H9 (cell line): ENCODE measurements around the gene RNF224. TPM values are rescaled to one million over a fixed set of nuclear protein-coding genes. Genes with fewer than 3 reads are reported as not detected.

ENCODE experiments used
- DNase-seq: peaks from one replicate; pipeline ENCODE4 v3.0.0-alpha.2; 2017
- H2AFZ ChIP-seq: one replicate; pipeline ENCODE4 v1.6.1; 2013; ENCODE audit warnings: mild to moderate bottlenecking, low read length, control low read depth, moderate library complexity
- H2AK5ac ChIP-seq: 2 replicates; pipeline ENCODE4 v1.6.1; 2013; ENCODE audit warnings: low read length, control low read depth, mixed read lengths; ENCODE audit not compliant: insufficient read length
- H2BK120ac ChIP-seq: one replicate; pipeline ENCODE4 v1.6.1; 2013; ENCODE audit warnings: low read depth, mild to moderate bottlenecking, low read length, control low read depth, inconsistent platforms; ENCODE audit not compliant: poor library complexity, severe bottlenecking
- H2BK12ac ChIP-seq: 2 replicates; pipeline ENCODE4 v1.6.1; 2013; ENCODE audit warnings: low read length, control low read depth, mixed read lengths, low read depth; ENCODE audit not compliant: insufficient read length
- H2BK15ac ChIP-seq: 2 replicates; pipeline ENCODE4 v1.6.1; 2013; ENCODE audit warnings: low read depth, low read length, control low read depth
- H2BK20ac ChIP-seq: one replicate; pipeline ENCODE4 v1.6.1; 2013; ENCODE audit warnings: low read depth, mild to moderate bottlenecking, low read length, control low read depth, inconsistent platforms; ENCODE audit not compliant: poor library complexity, severe bottlenecking
- H2BK5ac ChIP-seq: 2 replicates; pipeline ENCODE4 v1.6.1; 2013; ENCODE audit warnings: low read length, control low read depth, mixed read lengths; ENCODE audit not compliant: insufficient read length
- H3K14ac ChIP-seq: 2 replicates; pipeline ENCODE4 v1.6.1; 2013; ENCODE audit warnings: low read length, control low read depth; ENCODE audit not compliant: insufficient read depth
- H3K18ac ChIP-seq: 2 replicates; pipeline ENCODE4 v1.6.1; 2013; ENCODE audit warnings: low read depth, mild to moderate bottlenecking, mixed read lengths, low read length, control low read depth; ENCODE audit not compliant: insufficient read length
- H3K23ac ChIP-seq: 2 replicates; pipeline ENCODE4 v1.6.1; 2013; ENCODE audit warnings: low read length, control low read depth, mixed read lengths, low read depth; ENCODE audit not compliant: insufficient read length
- H3K23me2 ChIP-seq: 2 replicates; pipeline ENCODE4 v1.6.1; 2013; ENCODE audit warnings: low read depth, mild to moderate bottlenecking, mixed read lengths, low read length, control low read depth; ENCODE audit not compliant: insufficient read length, poor library complexity, severe bottlenecking
- H3K27ac ChIP-seq: 2 replicates; pipeline ENCODE4 v1.5.1; 2013; ENCODE audit warnings: low read length, control low read depth, mixed read lengths, low read depth; ENCODE audit not compliant: insufficient read length
- H3K27me3 ChIP-seq: 2 replicates; pipeline ENCODE4 v1.6.1; 2013; ENCODE audit warnings: low read length, control low read depth, inconsistent platforms; ENCODE audit not compliant: insufficient read depth
- H3K4ac ChIP-seq: 2 replicates; pipeline ENCODE4 v1.6.1; 2013; ENCODE audit warnings: low read depth, mild to moderate bottlenecking, control low read depth, inconsistent platforms, low read length, moderate library complexity
- H3K4me1 ChIP-seq: 2 replicates; pipeline ENCODE4 v1.6.1; 2013; ENCODE audit warnings: low read length, control low read depth, inconsistent platforms; ENCODE audit not compliant: insufficient read depth
- H3K4me2 ChIP-seq: 2 replicates; pipeline ENCODE4 v1.6.1; 2013; ENCODE audit warnings: low read length, control low read depth, mixed read lengths; ENCODE audit not compliant: insufficient read length, insufficient read depth
- H3K56ac ChIP-seq: 2 replicates; pipeline ENCODE4 v1.6.1; 2013; ENCODE audit warnings: low read depth, mild to moderate bottlenecking, mixed read lengths, low read length, control low read depth; ENCODE audit not compliant: insufficient read length
- H3K79me1 ChIP-seq: 2 replicates; pipeline ENCODE4 v1.6.1; 2013; ENCODE audit warnings: low read depth, mild to moderate bottlenecking, moderate library complexity, low read length, control low read depth, inconsistent platforms; ENCODE audit not compliant: insufficient read depth, poor library complexity, severe bottlenecking
- H3K79me2 ChIP-seq: 2 replicates; pipeline ENCODE4 v1.6.1; 2013; ENCODE audit warnings: low read length, control low read depth, inconsistent platforms; ENCODE audit not compliant: insufficient read depth
- H3K9ac ChIP-seq: 2 replicates; pipeline ENCODE4 v1.6.1; 2013; ENCODE audit warnings: low read length, control low read depth, mixed read lengths; ENCODE audit not compliant: insufficient read length; ENCODE audit errors: extremely low read depth
- H3K9me3 ChIP-seq: one replicate; pipeline ENCODE4 v1.6.1; 2013; ENCODE audit warnings: low read depth, low read length, inconsistent platforms; ENCODE audit not compliant: control insufficient read depth
- H3T11ph ChIP-seq: one replicate; pipeline ENCODE4 v1.6.1; 2013; ENCODE audit warnings: mild to moderate bottlenecking, low read length, control low read depth, inconsistent platforms
- H4K20me1 ChIP-seq: one replicate; pipeline ENCODE4 v1.6.1; 2013; ENCODE audit not compliant: control insufficient read depth, insufficient read length, insufficient read depth
- H4K5ac ChIP-seq: 2 replicates; pipeline ENCODE4 v1.6.1; 2013; ENCODE audit warnings: low read depth, mild to moderate bottlenecking, mixed read lengths, low read length, control low read depth; ENCODE audit not compliant: insufficient read length
- H4K8ac ChIP-seq: replicated peaks from 2 replicates; pipeline ENCODE4 v1.6.1; 2013; ENCODE audit warnings: low read length, control low read depth, mixed read lengths, low read depth; ENCODE audit not compliant: insufficient read length
- H4K91ac ChIP-seq: 2 replicates; pipeline ENCODE4 v1.6.1; 2013; ENCODE audit warnings: low read depth, mild to moderate bottlenecking, moderate library complexity, mixed read lengths, low read length, control low read depth; ENCODE audit not compliant: insufficient read length
- H3K27ac Mint-ChIP-seq, 3 experiments: 2 replicates in 2 of 3; 3 replicates in 1 of 3; pipeline ENCODE4 v1.8.0; 2020 to 2021; ENCODE audit warnings: mixed read lengths in 3 of 3, mild to moderate bottlenecking in 1 of 3, moderate library complexity in 1 of 3
- H3K27me3 Mint-ChIP-seq: 2 replicates; pipeline ENCODE4 v1.8.0; 2021; ENCODE audit warnings: low read depth, mild to moderate bottlenecking, moderate library complexity, mixed read lengths
- H3K36me3 Mint-ChIP-seq, 3 experiments: 2 replicates in 2 of 3; 3 replicates in 1 of 3; pipeline ENCODE4 v1.8.0; 2020 to 2021; ENCODE audit warnings: low read depth in 3 of 3, mixed read lengths in 3 of 3; ENCODE audit not compliant: insufficient read depth in 1 of 3
- H3K4me1 Mint-ChIP-seq, 2 experiments: 2 replicates each; pipeline ENCODE4 v1.8.0; 2020; ENCODE audit warnings: mixed read lengths in 2 of 2
- H3K4me3 Mint-ChIP-seq, 2 experiments: 2 replicates in 1 of 2; 3 replicates in 1 of 2; pipeline ENCODE4 v1.8.0; 2020 to 2021; ENCODE audit warnings: mild to moderate bottlenecking in 2 of 2, mixed read lengths in 2 of 2, moderate library complexity in 1 of 2
- H3K9me3 Mint-ChIP-seq, 2 experiments: 2 replicates in 1 of 2; 3 replicates in 1 of 2; pipeline ENCODE4 v1.8.0; 2020; ENCODE audit warnings: mild to moderate bottlenecking in 2 of 2, mixed read lengths in 2 of 2, moderate library complexity in 1 of 2
- CTCF ChIP-seq: fragments of 200-600 bp; sonication (generic); conservative IDR thresholded peaks from 3 replicates; pipeline ENCODE4 v1.8.0; 2021; ENCODE audit warnings: antibody characterized with exemption, mild to moderate bottlenecking
- WGBS: extraction: QIAGEN DNeasy Blood & Tissue Kit; methylation state at CpG from one replicate; pipeline ENCODE4 v1.1.7; 2013; ENCODE audit warnings: missing lambda C conversion rate, low lambda C conversion rate, mixed read lengths; ENCODE audit not compliant: insufficient read length; ENCODE audit errors: extremely low coverage; 5-methylcytosine and 5-hydroxymethylcytosine counted together
- total RNA-seq: library from RNA; stranded (reverse); gene quantifications from 2 replicates; pipeline ENCODE4 v1.2.1, GENCODE V29; 2021

The RNF224 gene
- total RNA-seq, 1 experiment from 2014 or later = 0.15 TPM

- Mint-ChIP-seq H3K27me3 (no peaks in the 10 kb centered on the region), H3K9me3 (no peaks in the 10 kb centered on the region), H3K4me3 (peak within 1 kb of the TSS; percentile 93 to 99), H3K27ac (peak within 1 kb of the TSS; percentile 88 to 97 (median 97); a peak in 6 of 7 replicates), H3K4me1 (peaks cover 25 to 33% of the 10 kb centered on the region in 2 experiments), H3K36me3 (peaks cover 8 to 39% (median 30%) of the 10 kb centered on the region in 3 experiments)
- H3K9me3 ChIP-seq = no peaks in the 10 kb centered on the region
- no peak within 1 kb of the TSS for H2AK5ac ChIP-seq
- H3K4ac ChIP-seq = no peak within 1 kb of the TSS
- H3K4me2 ChIP-seq = peak within 1 kb of the TSS; percentile 91
- no peak within 1 kb of the TSS for H2BK12ac ChIP-seq
- TF ChIP-seq CTCF = no peak
- H3K79me2 ChIP-seq = peaks cover 13% of the 10 kb centered on the region; the same call in 1 of the 2 replicates
- H3K27ac ChIP-seq = no peak within 1 kb of the TSS
- H3K23me2 ChIP-seq = peaks cover 8% of the 10 kb centered on the region
- H4K91ac ChIP-seq = no peak within 1 kb of the TSS
- H3K27me3 ChIP-seq = no peaks in the 10 kb centered on the region
- H3K14ac ChIP-seq = no peak within 1 kb of the TSS; the same call in 1 of the 2 replicates
- DNase-seq = peak; percentile 89
- H3K56ac ChIP-seq = no peak within 1 kb of the TSS
- H2BK15ac ChIP-seq = no peak within 1 kb of the TSS
- H3K9ac ChIP-seq = peak within 1 kb of the TSS; percentile 84
- H4K8ac ChIP-seq = no peak within 1 kb of the TSS
- peaks cover 19% of the 10 kb centered on the region for H3K79me1 ChIP-seq
- H2BK120ac ChIP-seq = no peak within 1 kb of the TSS
- H3K4me1 ChIP-seq = no peaks in the 10 kb centered on the region; the same call in 1 of the 2 replicates
- H4K5ac ChIP-seq = no peak within 1 kb of the TSS
- no peaks in the 10 kb centered on the region for H4K20me1 ChIP-seq
- H2BK20ac ChIP-seq = no peak within 1 kb of the TSS
- H2AFZ ChIP-seq = no peak within 1 kb of the TSS
- H3K18ac ChIP-seq = no peak within 1 kb of the TSS
- H3K23ac ChIP-seq = no peak within 1 kb of the TSS
- WGBS = no CpG with 5 or more reads among the region's 98 CpGs
- no peak within 1 kb of the TSS for H3T11ph ChIP-seq
- H2BK5ac ChIP-seq = no peak within 1 kb of the TSS
These were observed 21.9 kb upstream of the RNF224 start, which contains the start of the genes NDOR1 and TMEM203 for GRCh38 chr9:137205126-137206069. TSS of gene NDOR1 (plus strand) at chr9:137205700. CDS start at chr9:137205778, 78 bp downstream. TSS of gene TMEM203 (minus strand) at chr9:137205648. CDS start at chr9:137205414, 234 bp downstream.
